Smooth muscle cell (in vitro differentiated cells): ENCODE results near the gene ZNF438. TPM values are rescaled to one million over a fixed set of nuclear protein-coding genes. Genes with fewer than 3 reads are reported as not detected.
"Not testable (repeated sequence)": the region's sequence is repeated elsewhere in the genome, so short reads cannot be mapped to it uniquely, and the experiment has no call there.

Source experiments
- DNase-seq: peaks from one replicate; lab custom pipeline; 2025; ENCODE audit not compliant: unreplicated experiment; lab: John Stamatoyannopoulos, UW
- H2AFZ ChIP-seq: fragments of 200-600 bp; sonication (generic); 2 replicates; pipeline ENCODE4 v1.6.0; 2016; ENCODE audit warnings: antibody characterized with exemption, low read depth, mild to moderate bottlenecking
- H3F3A ChIP-seq: fragments of 200-600 bp; sonication (generic); 2 replicates; pipeline ENCODE4 v1.6.0; 2017; ENCODE audit warnings: antibody characterized with exemption, low read depth
- H3K27ac ChIP-seq: fragments of 200-600 bp; sonication (generic); 2 replicates; pipeline ENCODE4 v1.5.1; 2016; ENCODE audit warnings: low read depth, mild to moderate bottlenecking
- H3K27me3 ChIP-seq: fragments of 200-600 bp; sonication (generic); 2 replicates; pipeline ENCODE4 v1.6.1; 2016; ENCODE audit warnings: low read depth, mild to moderate bottlenecking
- H3K36me3 ChIP-seq: fragments of 200-600 bp; sonication (generic); 2 replicates; pipeline ENCODE4 v1.5.1; 2016; ENCODE audit warnings: low read depth
- H3K4me1 ChIP-seq: fragments of 200-600 bp; sonication (generic); 2 replicates; pipeline ENCODE4 v1.5.1; 2016; ENCODE audit warnings: low read depth
- H3K4me2 ChIP-seq: fragments of 200-600 bp; sonication (generic); 2 replicates; pipeline ENCODE4 v1.6.0; 2016; ENCODE audit warnings: mild to moderate bottlenecking
- H3K4me3 ChIP-seq: fragments of 200-600 bp; sonication (generic); 2 replicates; pipeline ENCODE4 v1.5.1; 2016; ENCODE audit warnings: mild to moderate bottlenecking
- H3K79me2 ChIP-seq: fragments of 200-600 bp; sonication (generic); 2 replicates; pipeline ENCODE4 v1.6.0; 2016; ENCODE audit warnings: low read depth, mild to moderate bottlenecking
- H3K9ac ChIP-seq: fragments of 200-600 bp; sonication (generic); 2 replicates; pipeline ENCODE4 v1.6.0; 2016; ENCODE audit warnings: low read depth
- H3K9me3 ChIP-seq: fragments of 200-600 bp; sonication (generic); replicated peaks from 2 replicates; pipeline ENCODE4 v1.5.1; 2016; ENCODE audit warnings: low read depth
- H4K20me1 ChIP-seq: fragments of 200-600 bp; sonication (generic); 2 replicates; pipeline ENCODE4 v1.6.0; 2016; ENCODE audit warnings: low read depth
- WGBS: methylation state at CpG from one replicate; pipeline ENCODE4 v1.1.7; 2016; ENCODE audit warnings: low lambda C conversion rate; 5-methylcytosine and 5-hydroxymethylcytosine counted together
- polyA plus RNA-seq: library from polyadenylated mRNA; unstranded; fragments of >200 nt; fragmentation: Nextera tagmentation; extraction: Ambion mirVana; gene quantifications from 2 replicates; pipeline ENCODE4 v1.2.1, GENCODE V29; 2016
- total RNA-seq: library from RNA; depleted of rRNA; stranded (reverse); fragments of >200 nt; gene quantifications from 2 replicates; pipeline ENCODE4 v1.2.3, GENCODE V29; 2014
- TF ChIP-seq, protein P1 (sequence below): fragments of 200-600 bp; sonication (generic); IDR thresholded peaks from 2 replicates; pipeline ENCODE4 v1.5.1; 2017; ENCODE audit warnings: borderline replicate concordance, mild to moderate bottlenecking, antibody characterized with exemption; ENCODE audit not compliant: insufficient read depth, poor library complexity, severe bottlenecking

Gene ZNF438
- total and polyA plus RNA-seq, 2 experiments from 2014 or later: 2.8 to 3.4 TPM

DNA sequence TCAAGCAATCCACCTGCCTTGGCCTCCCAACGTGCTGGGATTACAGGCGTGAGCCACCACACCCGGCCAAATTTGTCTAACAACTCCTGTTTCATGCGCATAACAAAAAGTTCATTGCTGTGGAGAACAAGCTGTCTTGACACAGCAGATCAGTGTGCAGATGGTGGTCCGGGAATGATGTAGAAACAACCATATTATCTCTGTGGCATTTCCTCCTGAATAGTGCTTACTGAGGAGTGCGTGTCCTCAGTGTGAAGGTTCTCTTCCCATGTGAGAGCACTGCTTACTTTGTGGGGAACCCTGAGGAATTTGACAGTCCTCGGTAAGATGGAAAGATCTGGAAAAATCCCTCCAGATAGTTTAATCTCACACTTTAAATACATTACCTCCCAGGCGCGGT is 30.3 kb upstream of the ZNF438 start:
- TF ChIP-seq, protein P1, sequence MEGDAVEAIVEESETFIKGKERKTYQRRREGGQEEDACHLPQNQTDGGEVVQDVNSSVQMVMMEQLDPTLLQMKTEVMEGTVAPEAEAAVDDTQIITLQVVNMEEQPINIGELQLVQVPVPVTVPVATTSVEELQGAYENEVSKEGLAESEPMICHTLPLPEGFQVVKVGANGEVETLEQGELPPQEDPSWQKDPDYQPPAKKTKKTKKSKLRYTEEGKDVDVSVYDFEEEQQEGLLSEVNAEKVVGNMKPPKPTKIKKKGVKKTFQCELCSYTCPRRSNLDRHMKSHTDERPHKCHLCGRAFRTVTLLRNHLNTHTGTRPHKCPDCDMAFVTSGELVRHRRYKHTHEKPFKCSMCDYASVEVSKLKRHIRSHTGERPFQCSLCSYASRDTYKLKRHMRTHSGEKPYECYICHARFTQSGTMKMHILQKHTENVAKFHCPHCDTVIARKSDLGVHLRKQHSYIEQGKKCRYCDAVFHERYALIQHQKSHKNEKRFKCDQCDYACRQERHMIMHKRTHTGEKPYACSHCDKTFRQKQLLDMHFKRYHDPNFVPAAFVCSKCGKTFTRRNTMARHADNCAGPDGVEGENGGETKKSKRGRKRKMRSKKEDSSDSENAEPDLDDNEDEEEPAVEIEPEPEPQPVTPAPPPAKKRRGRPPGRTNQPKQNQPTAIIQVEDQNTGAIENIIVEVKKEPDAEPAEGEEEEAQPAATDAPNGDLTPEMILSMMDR: no peak
- 84% methylated on average over 9 of the region's 9 CpGs for WGBS
- peaks cover 14% of the 10 kb centered on the region for H3F3A ChIP-seq

DNA sequence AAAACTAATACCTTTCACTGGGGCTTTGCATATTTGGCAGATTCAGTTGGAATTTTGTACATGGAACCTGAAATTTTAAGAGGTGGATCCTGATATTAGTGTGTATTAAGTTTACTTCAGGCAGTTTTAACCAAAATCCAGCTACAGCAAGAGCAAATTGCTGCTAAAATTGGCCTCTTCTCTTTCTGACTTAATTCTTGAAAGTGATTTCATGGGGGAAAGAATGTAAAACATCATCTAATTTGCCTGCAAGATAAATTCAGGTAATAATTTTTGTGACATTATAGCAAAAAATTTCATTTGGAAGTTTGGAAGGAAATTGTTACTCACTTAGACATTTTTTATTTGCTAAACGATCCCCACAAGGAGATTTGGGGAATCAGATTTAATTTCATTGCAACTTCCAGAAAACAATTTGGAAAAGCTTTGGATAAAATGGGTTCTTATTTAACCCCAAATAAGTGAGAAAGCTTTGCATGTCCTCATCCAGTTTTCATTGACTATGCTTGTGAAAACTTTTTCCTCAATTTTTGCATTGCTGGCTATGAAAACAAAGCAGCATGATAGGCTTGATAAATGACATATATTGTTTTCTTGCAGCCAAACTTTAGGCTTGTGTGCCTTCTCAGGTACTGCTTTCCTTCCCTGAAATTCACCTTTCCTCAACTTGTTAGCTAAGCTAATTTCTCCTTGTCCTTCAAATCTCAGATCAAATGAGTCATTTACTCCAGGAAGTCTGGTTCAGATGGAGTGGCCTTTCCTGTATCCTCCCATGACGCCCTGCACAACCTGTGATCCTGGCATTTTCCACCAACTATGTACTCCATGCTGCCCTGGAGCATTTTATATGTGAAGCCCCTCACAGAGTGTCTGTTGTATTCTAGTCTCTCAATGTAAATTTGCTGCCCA is 27.4 kb upstream of the ZNF438 start:
- DNase-seq: no peak
- H3F3A ChIP-seq: peaks cover 4% of the 10 kb centered on the region
- H4K20me1 ChIP-seq: no peaks in the 10 kb centered on the region
- H2AFZ ChIP-seq: no peak overlapping the region
- H3K27me3 ChIP-seq: no peaks in the 10 kb centered on the region
- no peaks in the 10 kb centered on the region for H3K79me2 ChIP-seq
- H3K4me1 ChIP-seq: peaks cover 2% of the 10 kb centered on the region
- no peak overlapping the region for H3K4me3 ChIP-seq
- WGBS: 87% methylated on average over 2 of the region's 2 CpGs
- no peak overlapping the region for H3K9ac ChIP-seq
- no peak overlapping the region for H3K27ac ChIP-seq
- H3K9me3 ChIP-seq: no peaks in the 10 kb centered on the region
- TF ChIP-seq, protein P1: no peak
- no peak overlapping the region for H3K4me2 ChIP-seq
- no peaks in the 10 kb centered on the region for H3K36me3 ChIP-seq

More for the DNA sequence above, 30.3 kb upstream of the ZNF438 start:
- no peaks in the 10 kb centered on the region for H3K9me3 ChIP-seq
- H3K79me2 ChIP-seq: no peaks in the 10 kb centered on the region
- no peak overlapping the region for H3K4me3 ChIP-seq
- H3K27ac ChIP-seq: no peak overlapping the region
- H2AFZ ChIP-seq: no peak overlapping the region
- no peaks in the 10 kb centered on the region for H3K27me3 ChIP-seq
- H3K4me2 ChIP-seq: no peak overlapping the region
- H3K36me3 ChIP-seq: no peaks in the 10 kb centered on the region
- H3K9ac ChIP-seq: no peak overlapping the region
- no peak for DNase-seq
- H4K20me1 ChIP-seq: no peaks in the 10 kb centered on the region
- peaks cover 5% of the 10 kb centered on the region for H3K4me1 ChIP-seq

DNA sequence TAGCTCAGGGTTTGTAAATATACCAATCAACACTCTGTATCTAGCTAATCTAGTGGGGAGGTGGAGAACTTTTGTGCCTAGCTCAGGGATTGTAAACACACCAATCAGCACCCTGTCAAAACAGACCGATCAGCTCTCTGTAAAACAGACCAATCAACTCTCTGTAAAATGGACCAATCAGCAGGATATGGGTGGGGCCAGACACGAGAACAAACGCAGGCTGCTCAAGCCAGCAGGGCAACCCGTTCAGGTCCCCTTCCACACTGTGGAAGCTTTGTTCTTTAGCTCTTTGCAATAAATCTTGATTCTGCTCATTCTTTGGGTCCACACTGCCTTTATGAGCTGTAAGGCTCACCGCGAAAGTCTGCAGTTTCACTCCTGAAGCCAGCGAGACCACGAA is 25.0 kb upstream of the ZNF438 start:
- not testable (repeated sequence) for H3K27ac ChIP-seq, H3K27me3 ChIP-seq, H3K4me1 ChIP-seq, H3K79me2 ChIP-seq, H3F3A ChIP-seq, H2AFZ ChIP-seq, H4K20me1 ChIP-seq, H3K9ac ChIP-seq, H3K4me3 ChIP-seq, H3K9me3 ChIP-seq, DNase-seq, H3K36me3 ChIP-seq, H3K4me2 ChIP-seq
- 87% methylated on average over 8 of the region's 8 CpGs for WGBS

DNA sequence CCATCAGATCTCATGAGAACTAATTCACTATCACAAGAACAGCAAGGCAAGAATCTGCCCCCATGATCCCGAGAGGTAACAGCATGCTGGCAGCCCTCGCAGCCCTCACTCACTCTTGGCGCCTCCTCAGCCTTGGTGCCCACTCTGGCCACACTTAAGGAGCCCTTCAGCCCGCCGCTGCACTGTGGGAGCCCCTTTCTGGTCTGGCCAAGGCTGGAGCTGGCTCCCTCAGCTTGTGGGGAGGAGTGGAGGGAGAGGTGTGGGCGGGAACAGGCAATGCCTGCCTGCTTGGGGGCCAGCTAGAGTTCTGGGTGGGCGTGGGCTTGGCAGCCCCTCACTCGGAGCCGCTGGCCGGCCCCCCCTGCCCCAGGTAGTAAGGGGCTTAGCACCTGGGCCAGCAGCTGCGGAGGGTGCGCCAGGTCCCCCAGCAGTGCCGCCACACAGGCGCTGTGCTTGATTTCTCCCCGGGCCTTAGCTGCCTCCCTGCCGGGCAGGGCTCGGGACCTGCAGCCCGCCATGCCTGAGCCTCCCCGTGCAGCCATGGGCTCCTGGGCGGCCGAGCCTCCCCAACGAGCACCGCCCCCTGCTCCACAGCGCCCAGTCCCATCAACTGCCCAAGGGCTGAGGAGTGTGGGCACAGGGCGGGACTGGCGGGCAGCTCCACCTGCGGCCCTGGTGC is 24.0 kb upstream of the ZNF438 start:
- Histone ChIP-seq H3K4me1 (no peaks in the 10 kb centered on the region), H3K4me3 (no peak overlapping the region), H3K27ac (no peak overlapping the region), H3K27me3 (no peaks in the 10 kb centered on the region), H3K9ac (no peak overlapping the region), H3K79me2 (no peaks in the 10 kb centered on the region), H3K4me2 (no peak overlapping the region), H2AFZ (no peak overlapping the region), H3K36me3 (no peaks in the 10 kb centered on the region), H4K20me1 (no peaks in the 10 kb centered on the region), H3F3A (no peaks in the 10 kb centered on the region), H3K9me3 (no peaks in the 10 kb centered on the region)
- 98% methylated on average over 27 of the region's 27 CpGs for WGBS
- no peak for DNase-seq
- TF ChIP-seq, protein P1: no peak
